IPS DF 19.7 (cell line): Measurements from ENCODE around the gene CLPTM1L.
"Not testable (repeated sequence)": the region's sequence is repeated elsewhere in the genome, so short reads cannot be mapped to it uniquely, and the experiment has no call there.

Experiments
- DNase-seq: peaks from one replicate; pipeline ENCODE4 v3.0.0-alpha.2; 2013; ENCODE audit warnings: low read depth, low spot score

The CLPTM1L gene

DNA sequence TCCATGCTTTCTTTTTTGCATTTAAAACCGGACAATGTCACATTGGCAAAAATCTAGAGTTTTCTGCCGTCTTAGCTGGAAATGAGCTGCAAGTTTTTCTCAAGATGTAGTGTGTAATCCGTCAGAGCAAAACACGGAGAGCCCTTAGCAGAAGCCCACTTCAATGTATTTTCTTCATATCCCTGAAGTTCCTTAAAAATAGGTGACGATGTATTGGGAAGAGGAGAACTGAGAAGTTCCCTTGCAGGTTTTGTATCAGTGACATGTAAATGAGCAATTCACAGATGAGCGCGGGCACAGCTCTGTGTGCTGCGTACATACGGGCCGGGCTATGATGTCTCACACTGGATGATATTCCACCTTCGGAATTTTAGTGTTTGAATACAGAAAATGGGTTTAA is 14.8 kb upstream of the CLPTM1L start:
- DNase-seq, result no peak

DNA sequence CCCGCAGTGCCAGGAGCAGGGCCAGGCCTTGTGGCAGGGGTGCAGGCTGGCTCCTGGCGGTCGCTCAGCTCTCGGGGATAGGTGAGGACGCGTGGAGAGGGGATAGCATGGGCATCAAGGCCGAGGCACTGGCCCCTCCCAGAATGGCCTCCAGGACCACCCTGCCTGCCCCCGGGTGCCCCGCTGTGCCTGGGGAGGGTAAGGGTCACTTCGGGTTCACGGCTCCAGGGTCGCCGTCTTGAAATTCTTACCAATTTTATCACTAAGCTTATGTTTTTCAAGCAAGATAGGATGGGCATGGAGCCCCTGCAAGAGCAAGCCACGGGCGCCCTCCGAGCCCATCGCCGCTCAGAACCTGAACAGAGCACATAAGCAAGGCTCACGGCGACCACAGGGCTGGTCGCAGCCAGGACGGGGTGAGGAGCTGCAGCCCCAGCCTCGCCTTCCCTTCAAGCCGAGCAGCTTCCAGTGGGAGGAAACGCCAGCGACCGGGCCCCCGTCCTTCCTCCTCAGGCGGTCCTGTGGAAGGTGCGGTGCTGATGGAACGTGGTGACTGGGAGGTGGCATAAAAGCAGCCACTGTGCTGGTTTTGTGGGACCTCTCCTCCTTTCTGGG is 14.2 kb upstream of the CLPTM1L start:
- no peak for DNase-seq

DNA sequence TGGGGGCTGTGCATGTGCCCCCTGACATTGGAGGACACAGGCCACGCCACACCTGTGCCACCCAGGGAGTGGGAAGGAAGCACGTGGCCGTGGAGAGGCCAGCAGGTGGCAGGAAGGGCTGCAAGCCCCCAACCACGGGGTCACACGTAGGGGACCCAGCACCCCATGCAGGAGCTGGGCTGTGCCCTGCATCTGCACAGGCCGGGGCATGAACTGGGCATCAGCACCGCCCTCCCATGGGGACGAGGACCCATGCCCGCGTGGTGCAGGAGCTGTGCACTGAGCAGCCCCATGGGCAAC is 13.8 kb upstream of the CLPTM1L start:
- DNase-seq, result no peak

DNA sequence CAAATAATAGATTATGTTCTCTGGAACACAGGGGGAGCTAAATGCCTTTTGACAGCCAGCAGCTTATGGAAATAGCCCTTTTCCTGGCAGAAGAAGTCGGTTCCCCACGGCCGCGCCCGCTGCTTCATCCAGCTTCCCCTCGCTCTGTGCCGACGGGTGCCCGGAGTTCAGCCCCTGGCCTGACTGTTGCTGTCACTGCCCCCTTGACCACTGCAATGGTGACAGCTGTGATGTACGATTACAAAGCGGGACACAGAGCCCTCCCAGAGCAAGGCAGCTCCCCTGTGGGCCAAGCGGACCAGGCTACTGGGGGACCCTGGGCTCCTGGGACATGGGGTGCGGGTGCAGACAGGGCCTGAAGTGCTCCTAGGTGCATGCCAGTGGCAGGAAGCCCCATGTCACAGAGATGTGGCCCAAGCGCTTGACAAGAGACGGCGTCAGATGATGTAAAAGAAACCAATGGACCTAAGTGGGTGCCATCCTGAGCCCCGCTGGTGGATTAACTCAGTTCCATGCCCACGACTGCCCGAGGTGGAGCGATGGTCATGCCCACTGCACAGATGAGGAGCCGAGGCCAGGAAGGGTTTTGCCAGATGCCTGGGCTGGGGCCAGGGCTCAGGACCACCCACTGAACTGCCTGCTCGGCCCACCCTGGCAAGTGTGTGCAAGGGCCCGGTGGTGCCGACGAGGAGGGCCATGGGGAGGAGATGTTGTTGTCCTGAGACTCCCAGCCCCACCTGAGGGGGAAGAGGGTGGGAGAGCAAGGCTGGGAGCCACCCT is 13.2 kb upstream of the CLPTM1L start:
- no peak for DNase-seq

DNA sequence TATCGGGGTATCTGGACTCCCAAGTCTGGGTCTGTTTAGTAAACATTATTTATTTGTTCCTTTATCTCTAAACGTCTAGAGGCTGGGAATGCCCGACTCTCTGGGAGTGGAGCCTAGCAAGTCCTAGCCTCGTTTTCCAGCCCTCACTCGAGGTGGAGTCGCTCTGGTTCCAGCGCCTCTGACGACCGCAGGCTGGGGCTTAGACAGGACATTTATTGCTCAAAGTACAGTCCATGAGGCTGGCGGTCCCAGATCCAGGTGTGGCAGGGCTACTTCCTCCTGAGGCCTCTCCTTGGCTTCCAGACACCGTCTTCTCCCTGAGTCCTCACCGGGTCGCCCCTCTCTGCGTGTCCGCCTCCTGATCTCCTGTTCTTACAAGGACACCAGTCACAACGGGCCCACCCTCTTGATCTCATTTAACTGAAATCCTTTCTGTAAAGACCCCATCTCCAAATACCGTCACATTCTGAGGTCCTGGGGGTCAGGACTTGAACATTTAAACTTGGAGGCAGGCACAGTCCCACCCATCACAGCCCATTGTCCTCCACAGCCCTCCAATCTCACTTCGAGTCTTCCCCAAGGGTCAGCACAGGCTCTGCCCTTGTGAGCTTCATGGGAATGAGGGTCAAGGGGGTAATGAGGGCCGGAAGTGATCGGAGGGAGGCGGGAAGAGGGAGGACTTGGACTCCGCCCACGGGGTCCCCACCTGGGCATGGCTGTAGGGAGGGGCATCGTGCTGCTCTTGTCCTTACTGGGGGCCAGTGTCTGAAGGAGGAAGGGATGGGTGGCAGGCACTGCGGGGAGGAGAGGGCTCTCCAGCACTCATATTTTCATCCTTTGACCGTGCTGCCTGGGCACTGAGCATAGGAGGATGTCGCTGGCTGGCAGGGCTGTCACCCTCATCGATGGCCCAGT is 12.2 kb upstream of the CLPTM1L start:
- no peak for DNase-seq

DNA sequence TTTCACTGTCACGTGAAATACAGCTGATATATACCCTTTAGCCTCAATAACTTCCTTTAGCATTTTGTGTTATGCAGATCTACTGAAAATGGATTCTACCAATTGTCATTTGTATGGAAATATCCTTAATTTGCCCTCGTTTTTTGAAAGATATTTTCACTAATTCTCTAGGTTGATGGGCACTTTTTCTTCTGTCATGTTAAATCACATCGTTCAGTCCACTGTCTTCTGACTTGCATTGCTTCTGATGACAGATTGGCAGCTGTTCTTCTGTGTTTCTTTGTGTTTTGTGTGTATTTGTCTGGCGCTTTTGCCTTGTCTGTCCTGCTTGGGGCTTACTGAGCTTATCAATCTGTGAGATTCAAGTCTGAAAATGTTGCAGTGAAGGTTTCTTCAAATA is 9.7 kb upstream of the CLPTM1L start:
- no peak for DNase-seq

DNA sequence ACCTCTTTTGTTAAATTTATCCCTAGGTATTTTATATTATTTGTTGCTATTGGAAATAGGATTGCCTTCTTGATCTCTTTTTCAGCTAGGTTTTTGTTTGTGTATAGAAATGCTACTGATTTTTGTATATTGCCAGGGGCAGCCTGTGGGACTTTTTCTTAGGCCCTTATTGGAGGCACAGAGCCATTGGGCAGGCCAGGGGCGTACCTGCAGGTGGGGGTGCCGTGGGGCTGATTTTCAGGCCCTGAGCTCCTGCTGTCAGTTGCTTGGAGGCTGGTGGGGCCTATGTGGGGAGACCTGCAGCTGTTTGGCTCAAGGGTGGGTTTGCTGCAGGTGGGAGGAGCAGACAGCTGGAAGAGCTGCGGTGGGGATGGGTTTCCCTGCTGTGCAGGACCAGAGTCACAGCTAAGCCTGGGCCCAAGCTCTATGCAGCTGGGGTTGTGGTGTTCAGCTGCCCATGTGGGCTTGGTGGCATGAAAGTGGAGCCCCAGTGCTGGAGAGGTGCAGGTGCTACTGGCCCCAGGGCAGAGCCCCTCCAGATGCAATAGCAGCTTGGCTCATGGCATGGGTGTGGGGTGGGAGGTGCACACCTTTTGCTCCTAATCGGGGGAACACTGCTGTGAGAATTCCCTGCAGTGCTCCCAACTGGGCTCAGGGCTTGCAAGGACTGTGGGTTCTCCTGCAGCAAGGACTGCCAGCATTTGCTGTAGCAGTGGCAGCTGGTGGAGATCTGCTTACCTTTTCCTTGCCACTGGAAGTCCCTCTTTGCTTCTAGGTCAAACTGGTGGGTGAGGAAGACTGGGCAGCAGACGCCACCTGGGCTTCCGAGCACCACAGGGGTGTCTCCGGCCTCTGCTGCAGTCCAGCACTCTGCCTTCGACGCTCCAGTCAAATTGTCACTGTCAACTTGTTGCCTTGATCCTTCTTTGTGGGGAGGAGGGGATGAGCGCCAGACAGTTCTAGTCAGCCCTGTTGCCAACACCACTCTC is 7.6 kb upstream of the CLPTM1L start:
- DNase-seq, result no peak

DNA sequence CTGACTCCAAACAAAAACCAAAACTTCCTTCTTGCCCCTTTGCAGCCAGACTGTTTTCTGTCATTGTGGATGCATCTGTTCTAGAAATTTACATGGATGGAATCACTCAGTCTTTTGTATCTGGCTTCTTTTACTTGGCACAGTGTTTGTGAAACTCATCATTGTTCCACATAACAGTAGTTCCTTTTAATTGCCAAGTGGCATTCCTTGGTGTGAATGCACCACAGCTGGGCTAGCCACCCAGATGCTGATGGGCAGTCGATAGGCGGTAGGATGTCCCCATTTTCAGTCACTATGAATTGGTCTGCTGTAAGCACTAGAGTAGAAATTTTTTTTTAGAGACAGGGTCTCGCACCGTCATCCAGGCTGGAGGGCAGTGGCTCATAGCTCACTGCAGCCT is 6.3 kb upstream of the CLPTM1L start:
- no peak for DNase-seq

DNA sequence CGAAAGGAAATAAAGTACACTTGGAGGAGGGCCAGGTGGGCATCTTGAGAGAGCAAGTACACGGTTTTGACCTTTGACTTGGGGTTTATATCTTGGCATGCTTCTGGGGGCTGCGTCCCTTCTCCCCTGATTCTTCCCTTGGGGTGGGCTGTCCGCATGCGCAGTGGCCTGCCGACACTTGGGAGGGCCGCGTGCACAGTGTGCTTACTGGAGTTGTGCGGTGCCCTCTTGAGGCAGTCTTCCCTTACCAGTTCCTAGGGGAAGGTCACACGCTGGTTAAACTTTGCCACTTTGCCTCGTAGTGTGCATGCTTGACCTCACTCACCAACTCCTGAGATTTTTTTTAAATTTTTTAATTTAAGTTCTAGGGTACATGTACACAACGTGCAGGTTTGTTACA is 4.3 kb upstream of the CLPTM1L start:
- DNase-seq, result no peak

DNA sequence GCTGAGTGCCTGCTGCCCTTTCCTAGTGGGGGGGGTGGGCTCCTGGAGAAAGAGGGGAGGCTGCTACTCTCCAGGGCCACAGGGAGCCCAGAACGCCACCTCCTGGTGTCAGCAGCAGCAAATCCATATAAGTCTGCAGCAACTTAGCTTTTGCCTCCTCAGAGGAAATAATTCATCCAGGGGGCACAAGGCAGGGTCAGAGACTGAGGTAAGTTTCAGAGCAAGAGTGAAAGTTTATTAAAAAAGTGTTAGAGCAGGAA is 4.0 kb upstream of the CLPTM1L start:
- DNase-seq, result no peak

DNA sequence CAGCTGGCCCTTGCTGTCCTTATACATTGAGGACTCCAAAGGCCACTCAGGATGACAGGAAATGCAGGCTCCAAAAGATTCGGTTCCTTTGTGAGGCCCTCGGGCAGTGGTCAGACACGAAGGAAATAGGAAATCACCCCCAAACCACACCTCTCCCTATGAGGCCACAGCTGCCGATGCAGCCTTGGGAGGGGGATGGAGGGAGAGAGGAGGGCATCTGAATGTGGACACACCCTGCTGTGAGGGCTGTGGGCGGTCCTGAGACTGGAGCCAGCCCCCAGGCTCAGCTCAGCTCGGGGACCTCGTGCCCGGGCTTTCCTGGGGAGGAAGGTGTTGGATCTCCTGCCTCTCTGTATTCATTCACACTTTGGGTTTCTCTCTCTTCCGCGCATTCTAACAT is 2.7 kb upstream of the CLPTM1L start:
- no peak for DNase-seq

DNA sequence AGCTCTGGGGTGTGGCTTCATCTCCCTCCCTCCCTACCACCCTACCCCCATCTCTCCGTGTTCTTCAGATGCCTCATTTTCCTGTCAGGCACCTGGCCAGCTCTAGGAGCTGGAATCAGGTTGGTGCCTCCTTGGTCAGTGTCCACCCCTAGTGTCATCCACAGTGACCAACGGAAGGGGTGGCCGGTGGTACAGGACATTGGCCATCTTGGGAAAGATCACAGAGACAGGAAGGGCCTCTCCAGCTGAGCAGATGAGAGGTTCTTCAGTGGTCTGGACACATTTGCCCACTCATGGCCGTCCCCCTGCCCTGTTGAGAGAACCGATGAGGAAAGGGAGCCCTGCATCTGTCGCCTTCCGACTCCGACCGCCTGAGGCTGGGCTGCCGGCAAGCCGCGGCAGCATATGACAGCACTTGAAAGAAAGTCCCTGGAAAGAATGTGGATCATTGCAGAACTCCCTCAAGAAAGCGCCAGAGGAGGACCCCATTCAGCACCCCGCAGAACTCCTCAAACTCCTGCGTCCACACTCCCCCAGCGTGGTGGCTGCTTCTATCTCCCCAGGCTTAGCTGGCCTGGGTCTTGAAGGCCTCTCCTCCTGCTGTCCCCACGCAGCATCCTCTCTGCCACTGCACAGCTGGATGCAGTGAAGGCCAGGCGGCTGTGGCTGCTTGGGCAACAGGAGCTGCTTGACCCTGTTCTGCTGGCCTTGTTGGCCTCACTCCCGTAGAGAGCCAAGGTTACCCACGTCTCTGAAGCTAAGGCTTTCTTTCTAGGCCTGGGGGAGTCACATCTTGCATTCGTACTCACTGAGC is 1.9 kb upstream of the CLPTM1L start:
- no peak for DNase-seq

DNA sequence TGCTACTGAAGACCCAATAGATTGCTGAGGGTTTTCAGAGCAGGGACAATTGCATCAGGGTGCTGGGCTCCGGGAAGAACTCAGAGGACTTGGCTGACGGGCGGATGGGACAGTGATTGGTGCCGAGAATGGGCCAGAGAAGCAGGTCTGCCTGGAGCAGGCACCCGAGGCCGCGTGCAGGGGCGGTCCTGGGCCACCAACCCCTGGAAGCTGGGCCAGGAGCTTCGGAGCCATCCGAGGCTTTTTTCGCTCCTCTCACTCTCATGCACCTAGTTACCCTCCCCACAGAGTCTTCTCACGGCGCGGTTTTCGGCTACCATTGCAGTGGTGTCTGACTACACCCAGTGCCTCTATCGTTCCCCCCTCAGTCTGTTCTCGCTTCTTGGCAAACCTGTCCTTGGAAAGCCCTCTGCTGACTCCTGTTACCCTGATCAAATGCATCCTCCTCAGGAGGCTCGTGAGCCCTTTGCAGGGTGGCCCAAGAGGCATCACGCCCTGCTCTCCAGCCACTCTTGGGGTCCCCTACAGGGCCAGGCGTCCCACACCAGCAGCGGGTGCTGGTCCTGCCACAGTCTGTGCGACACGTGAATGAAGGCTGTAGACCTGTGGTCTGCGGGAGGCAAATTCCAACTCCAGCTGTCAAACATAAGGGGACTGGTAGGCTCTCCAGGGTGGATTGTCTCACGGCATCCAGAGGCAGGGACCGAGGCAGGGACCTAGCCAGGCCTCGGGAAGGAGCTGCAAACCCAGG is 1.2 kb upstream of the CLPTM1L start:
- DNase-seq, result no peak

DNA sequence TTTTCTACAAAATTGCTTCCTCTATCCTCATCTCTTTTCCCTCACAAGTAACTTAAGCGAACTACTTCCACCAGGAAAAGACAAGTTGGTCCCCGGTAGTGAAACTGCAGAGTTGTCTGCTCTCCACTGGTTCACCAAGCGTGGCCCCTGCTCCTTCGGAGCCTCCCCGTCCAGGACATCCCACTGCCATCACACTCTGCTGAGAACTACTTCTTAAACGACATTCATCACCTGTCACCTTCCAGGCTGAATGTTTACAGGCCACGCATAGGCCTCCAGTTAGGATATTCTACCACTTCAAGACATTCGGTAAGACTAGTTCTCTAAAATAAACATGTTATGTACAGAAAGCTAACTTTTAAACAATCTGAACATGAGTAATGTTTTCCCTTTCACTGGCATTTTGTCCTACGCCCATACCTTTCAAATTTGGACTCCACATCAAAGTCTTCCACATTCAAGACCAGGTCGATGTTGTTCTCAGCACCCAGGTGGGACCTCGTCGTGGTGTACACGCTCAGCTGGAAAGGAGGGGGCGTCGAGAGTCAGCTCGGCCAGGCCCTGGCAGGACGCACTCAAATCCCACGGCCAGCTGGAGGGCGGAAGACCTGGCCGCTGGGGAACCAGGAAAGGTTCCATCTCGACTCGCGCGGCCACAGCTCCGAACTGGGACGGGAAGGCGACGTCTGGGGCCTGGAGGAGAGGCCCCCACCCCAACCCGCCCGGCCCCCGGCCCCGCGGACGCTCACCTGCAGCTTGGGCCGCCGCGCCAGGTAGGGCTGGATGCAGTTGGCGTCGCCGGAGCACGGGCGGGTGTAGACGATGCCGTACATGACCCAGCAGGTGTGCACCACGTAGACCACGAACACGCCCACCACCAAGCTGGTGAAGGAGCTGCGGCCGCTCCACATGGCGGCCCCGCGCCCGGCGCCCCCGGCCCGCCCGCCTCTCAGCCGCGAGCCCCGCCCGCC is 683 bp downstream of the CLPTM1L start:
- no peak for DNase-seq

DNA sequence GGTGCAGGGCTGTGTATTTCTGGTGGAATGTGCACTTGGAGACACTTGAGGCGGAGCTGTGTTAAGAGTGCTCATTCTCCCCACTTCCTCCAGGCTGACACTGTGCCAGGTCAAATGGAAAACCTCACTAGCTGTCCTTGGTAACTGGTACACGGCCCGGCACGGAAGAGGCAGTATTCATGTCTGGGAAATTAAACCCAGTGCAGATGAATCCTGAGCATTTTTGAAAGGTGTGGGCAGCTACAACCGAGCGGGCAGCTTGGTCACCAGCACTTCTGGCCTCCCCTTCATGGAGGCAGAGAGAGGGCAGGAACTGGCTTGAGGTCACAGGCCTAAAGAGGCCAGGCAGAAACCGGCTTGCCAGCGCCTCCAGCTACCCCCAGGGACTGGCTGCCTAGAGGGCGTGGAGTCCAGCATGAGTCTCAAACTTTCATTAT is 1.6 kb downstream of the CLPTM1L start:
- DNase-seq, result no peak

DNA sequence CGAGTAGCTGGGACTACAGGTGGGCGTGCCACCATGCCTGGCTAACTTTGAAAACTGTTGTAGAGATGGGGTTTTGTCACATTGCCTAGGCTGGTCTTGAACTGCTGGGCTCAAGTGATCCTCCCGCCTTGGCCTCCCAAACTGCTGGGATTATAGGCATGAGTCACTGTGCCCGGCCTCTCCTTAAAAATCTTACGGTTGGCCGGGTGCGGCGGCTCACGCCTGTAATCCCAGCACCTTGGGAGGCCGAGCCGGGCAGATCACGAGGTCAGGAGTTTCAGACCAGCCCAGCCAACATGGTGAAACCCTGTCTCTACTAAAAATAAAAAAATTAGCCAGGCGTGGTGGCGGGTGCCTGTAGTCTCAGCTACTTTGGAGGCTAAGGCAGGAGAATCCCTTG is 2.2 kb downstream of the CLPTM1L start:
- DNase-seq, result not testable (repeated sequence)

DNA sequence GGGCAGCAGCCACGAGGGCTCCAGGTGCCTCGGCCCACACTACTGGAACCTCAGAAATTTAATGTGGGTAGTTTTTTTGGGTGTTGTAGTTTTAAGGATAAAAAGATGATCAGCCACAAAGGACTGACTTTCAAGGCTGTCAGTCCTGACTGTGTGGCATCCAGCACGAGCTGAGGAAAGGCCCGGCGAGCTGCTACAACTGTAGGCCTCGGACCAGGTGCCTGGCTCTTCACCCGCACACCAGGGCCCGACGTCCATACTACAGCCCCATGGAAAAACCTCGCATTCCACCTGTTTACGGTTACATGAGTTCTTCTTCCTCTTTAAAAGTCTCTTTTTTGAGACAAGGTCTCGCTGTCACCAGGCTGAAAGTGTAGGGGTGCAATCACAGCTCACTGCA is 2.6 kb downstream of the CLPTM1L start:
- no peak for DNase-seq

DNA sequence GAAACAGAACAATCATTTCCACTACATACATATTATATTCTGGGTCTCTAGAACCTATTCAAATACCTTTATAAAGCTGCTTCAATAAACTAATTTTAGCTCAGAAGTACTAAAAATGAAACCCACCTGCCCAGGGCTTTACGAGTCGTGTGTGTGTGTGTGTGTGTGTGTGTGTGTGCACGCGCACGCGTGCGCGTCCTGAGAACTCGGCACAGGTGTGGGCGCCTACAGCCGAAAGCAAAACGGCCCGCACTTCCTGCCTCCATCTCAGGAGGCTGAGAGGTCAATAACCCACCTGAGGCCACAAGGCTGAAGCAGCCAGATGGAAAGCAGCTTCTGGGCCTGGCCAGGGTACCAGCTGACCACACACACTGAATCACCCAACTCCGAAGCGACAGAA is 3.0 kb downstream of the CLPTM1L start:
- DNase-seq, result no peak

DNA sequence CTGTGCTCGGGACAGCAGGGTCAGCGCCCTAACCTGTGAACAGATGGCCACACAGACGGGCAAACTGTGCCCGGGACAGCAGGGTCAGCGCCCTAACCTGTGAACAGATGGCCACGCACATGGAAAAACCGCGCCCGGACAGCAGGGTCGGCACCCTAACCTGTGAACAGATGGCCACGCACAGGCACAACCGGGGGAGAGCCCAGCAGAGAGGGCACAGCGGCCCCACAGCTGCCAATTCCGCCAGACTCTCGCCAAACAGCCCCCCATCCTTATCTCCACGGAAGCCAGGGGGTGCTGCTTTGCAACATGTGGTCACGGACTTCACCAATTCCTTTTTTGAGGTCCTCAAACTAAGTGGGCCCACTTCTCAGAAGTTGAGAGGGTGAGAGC is 5.1 kb downstream of the CLPTM1L start:
- not testable (repeated sequence) for DNase-seq
